GM12891 (cell line): Measurements from ENCODE around the gene CPNE5.

Experiments
- POLR2A ChIP-seq: IDR thresholded peaks from 2 replicates; pipeline ENCODE4 v1.6.1; 2011; ENCODE audit warnings: low read depth, low read length, control low read depth
- TAF1 ChIP-seq: IDR thresholded peaks from 2 replicates; pipeline ENCODE4 v1.6.1; 2011; ENCODE audit warnings: low read depth, low read length, control low read depth

DNA sequence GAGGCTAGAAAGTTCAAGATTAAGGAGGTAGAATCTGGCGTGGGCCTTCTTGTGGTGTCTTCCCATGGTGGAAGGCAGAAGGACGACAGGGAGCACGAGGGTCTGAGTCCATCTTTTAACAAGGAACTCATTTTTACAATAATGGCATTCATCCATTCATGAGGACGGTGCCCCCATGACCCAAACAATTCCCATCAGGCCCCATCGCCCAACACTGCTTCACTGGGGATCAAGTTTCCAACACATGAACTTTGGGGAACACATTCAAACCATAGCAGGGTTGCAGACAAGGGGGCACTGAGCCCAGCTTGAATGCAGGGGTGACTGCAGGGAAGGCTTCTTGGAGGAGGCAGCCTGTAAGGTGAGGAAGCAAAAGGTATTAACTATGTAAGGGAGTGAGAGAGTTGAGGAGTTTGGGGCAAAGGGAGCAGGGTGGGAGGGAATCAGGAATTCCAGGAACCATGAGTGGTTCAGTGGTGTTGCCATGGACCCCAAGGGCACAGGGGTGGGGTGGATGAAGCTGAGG, 136.1 kb downstream of the CPNE5 start:
- no peak for TF ChIP-seq TAF1
- TF ChIP-seq POLR2A = no peak
